CD4-positive, CD25-positive, alpha-beta regulatory T cell (primary cell): ENCODE measurements around the gene IGSF1. TPM values are rescaled to one million over a fixed set of nuclear protein-coding genes. Genes with fewer than 3 reads are reported as not detected.

Source experiments
- ATAC-seq, 2 donors: fragments of 150-1000 bp; cut with Tn5 transposase; one replicate each; pipeline ENCODE4 v1.10.0; 2021; ENCODE audit warnings: low read depth in 2 of 2, moderate number of reproducible peaks in 2 of 2, moderate library complexity in 1 of 2
- DNase-seq, 3 donors: peaks; one replicate each; pipeline versions ENCODE4 v3.0.0 to v3.0.0-alpha.2; 2012 to 2022; ENCODE audit warnings: mixed read lengths in 1 of 3
- H3K27ac ChIP-seq: one replicate; pipeline ENCODE4 v1.7.0; 2013; ENCODE audit warnings: mild to moderate bottlenecking, low read length; ENCODE audit not compliant: insufficient read depth, poor library complexity, severe bottlenecking
- H3K27me3 ChIP-seq: one replicate; pipeline ENCODE4 v1.7.0; 2013; ENCODE audit warnings: low read length; ENCODE audit not compliant: control insufficient read depth, insufficient read depth
- H3K36me3 ChIP-seq: one replicate; pipeline ENCODE4 v1.7.0; 2013; ENCODE audit warnings: mild to moderate bottlenecking, low read length, moderate library complexity; ENCODE audit not compliant: control insufficient read depth, insufficient read depth
- H3K4me1 ChIP-seq: 2 replicates; pipeline ENCODE4 v1.7.0; 2013; ENCODE audit warnings: mild to moderate bottlenecking, low read length; ENCODE audit not compliant: insufficient read depth, control insufficient read depth, poor library complexity, severe bottlenecking
- H3K4me3 ChIP-seq: one replicate; pipeline ENCODE4 v1.7.0; 2013; ENCODE audit warnings: low read depth, mild to moderate bottlenecking, low read length, moderate library complexity
- H3K9me3 ChIP-seq, 2 experiments: 1 replicate in 1 of 2; 2 replicates in 1 of 2; pipeline ENCODE4 v1.7.0; 2013; ENCODE audit warnings: low read length in 2 of 2, mild to moderate bottlenecking in 1 of 2, moderate library complexity in 1 of 2; ENCODE audit not compliant: control insufficient read depth in 2 of 2
- H3K27ac Mint-ChIP-seq, 3 donors: one replicate each; pipeline ENCODE4 v1.8.0; 2020 to 2022; ENCODE audit warnings: mild to moderate bottlenecking in 3 of 3, mixed read lengths in 3 of 3, moderate library complexity in 2 of 3
- H3K27me3 Mint-ChIP-seq: one replicate; pipeline ENCODE4 v1.8.0; 2022; ENCODE audit warnings: mild to moderate bottlenecking, mixed read lengths
- H3K36me3 Mint-ChIP-seq: one replicate; pipeline ENCODE4 v1.8.0; 2020; ENCODE audit warnings: mixed read lengths
- H3K4me1 Mint-ChIP-seq, 4 donors: one replicate each; pipeline ENCODE4 v1.8.0; 2020 to 2022; ENCODE audit warnings: mixed read lengths in 4 of 4, mild to moderate bottlenecking in 1 of 4
- H3K4me3 Mint-ChIP-seq, 4 donors: one replicate each; pipeline ENCODE4 v1.8.0; 2020 to 2022; ENCODE audit warnings: mild to moderate bottlenecking in 4 of 4, mixed read lengths in 4 of 4, moderate library complexity in 3 of 4
- H3K9me3 Mint-ChIP-seq, 7 donors: one replicate each; pipeline ENCODE4 v1.8.0; 2020 to 2022; ENCODE audit warnings: mixed read lengths in 7 of 7, mild to moderate bottlenecking in 3 of 7, moderate library complexity in 2 of 7
- polyA plus RNA-seq, 4 donors: library from polyadenylated mRNA; unstranded; fragments of 300-500 nt; fragmentation: Illumina TruSeq; gene quantifications; one replicate each; pipeline ENCODE4 v1.2.3, GENCODE V29; 2021
- total RNA-seq: library from RNA; stranded (reverse); gene quantifications from one replicate; pipeline ENCODE4 v1.2.3, GENCODE V29; 2022

The IGSF1 gene, protein sequence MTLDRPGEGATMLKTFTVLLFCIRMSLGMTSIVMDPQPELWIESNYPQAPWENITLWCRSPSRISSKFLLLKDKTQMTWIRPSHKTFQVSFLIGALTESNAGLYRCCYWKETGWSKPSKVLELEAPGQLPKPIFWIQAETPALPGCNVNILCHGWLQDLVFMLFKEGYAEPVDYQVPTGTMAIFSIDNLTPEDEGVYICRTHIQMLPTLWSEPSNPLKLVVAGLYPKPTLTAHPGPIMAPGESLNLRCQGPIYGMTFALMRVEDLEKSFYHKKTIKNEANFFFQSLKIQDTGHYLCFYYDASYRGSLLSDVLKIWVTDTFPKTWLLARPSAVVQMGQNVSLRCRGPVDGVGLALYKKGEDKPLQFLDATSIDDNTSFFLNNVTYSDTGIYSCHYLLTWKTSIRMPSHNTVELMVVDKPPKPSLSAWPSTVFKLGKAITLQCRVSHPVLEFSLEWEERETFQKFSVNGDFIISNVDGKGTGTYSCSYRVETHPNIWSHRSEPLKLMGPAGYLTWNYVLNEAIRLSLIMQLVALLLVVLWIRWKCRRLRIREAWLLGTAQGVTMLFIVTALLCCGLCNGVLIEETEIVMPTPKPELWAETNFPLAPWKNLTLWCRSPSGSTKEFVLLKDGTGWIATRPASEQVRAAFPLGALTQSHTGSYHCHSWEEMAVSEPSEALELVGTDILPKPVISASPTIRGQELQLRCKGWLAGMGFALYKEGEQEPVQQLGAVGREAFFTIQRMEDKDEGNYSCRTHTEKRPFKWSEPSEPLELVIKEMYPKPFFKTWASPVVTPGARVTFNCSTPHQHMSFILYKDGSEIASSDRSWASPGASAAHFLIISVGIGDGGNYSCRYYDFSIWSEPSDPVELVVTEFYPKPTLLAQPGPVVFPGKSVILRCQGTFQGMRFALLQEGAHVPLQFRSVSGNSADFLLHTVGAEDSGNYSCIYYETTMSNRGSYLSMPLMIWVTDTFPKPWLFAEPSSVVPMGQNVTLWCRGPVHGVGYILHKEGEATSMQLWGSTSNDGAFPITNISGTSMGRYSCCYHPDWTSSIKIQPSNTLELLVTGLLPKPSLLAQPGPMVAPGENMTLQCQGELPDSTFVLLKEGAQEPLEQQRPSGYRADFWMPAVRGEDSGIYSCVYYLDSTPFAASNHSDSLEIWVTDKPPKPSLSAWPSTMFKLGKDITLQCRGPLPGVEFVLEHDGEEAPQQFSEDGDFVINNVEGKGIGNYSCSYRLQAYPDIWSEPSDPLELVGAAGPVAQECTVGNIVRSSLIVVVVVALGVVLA (N-terminal part only)
- total RNA-seq (not detected), polyA plus RNA-seq (not detected)

DNA sequence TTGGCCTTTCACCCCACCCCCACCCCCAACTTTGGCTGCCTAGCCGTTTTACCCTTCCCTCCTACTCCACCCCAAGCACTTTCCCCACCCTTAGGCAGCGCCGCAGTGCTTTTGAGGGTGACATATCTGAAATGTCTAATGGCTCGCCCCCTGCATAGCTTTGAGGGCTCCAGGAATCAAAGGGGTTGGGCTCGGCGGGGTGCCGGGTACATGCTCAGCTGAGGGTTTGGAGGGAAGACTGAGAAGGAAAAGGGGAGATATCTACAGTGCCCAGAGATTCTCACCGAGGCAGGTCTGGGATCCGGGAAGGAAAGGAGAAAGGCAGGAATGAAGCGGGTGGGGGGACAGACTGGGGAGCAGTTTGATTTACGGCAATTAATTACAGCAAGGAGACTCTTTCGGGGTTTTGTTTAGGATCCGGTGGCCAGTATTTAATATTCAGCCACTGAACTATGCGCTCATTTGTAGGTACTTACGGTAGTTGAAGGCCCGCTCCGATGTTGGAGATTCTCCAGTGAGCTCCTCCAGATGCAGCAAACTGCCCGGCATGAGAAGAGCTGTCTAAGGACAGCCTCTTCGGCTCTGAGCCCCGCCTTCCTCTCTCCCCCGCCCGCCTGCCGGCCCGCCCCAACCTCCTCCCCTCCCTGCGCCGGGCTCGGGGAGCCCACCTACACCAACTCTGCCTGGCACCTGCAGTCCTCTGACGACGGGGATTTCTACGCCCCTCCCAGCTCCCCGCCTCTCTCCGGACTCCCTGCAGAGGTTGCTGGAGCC, at the start of gene IGSF1:
Gene IGSF1 (minus strand): TSS at position 569 of the 774 bp plus-strand sequence. CDS start 2,632 bp downstream, outside the sequence.
- Histone ChIP-seq H3K27ac (no peak within 1 kb of the TSS), H3K36me3 (no peaks in the 10 kb centered on the region), H3K4me1 (no peaks in the 10 kb centered on the region), H3K9me3 (no peaks in the 10 kb centered on the region), H3K27me3 (no peaks in the 10 kb centered on the region), H3K4me3 (no peak within 1 kb of the TSS)
- peaks cover 0 to 3% (median 0%) of the 10 kb centered on the region in 7 donors for H3K9me3 Mint-ChIP-seq
- H3K27ac Mint-ChIP-seq = no peak within 1 kb of the TSS
- H3K4me1 Mint-ChIP-seq = no peaks in the 10 kb centered on the region
- no peak within 1 kb of the TSS for H3K4me3 Mint-ChIP-seq
- H3K27me3 Mint-ChIP-seq = peaks cover 11% of the 10 kb centered on the region
- no peak for DNase-seq
- no peaks in the 10 kb centered on the region for H3K36me3 Mint-ChIP-seq
- ATAC-seq = no peak

DNA sequence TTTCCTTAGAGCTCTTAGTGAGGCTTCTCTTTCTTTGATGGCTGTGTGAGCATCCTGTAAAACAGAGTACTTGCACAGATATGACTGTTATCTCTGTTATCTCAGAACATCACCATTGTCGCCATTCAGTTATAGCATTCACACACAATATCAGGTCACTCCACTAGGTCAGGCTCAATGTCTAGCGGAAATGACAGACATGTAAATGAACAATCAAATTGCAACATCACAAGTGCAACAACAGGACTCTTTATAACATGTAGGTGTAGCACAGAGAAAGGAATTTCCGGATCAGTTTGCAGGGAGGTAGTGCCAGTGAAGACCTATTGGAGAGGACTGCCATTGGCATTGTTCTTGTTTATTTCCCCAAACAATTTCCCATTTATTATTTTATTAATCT, 43.2 kb upstream of the IGSF1 start:
- ATAC-seq = no peak
- DNase-seq = no peak
- Mint-ChIP-seq H3K36me3 (no peaks in the 10 kb centered on the region), H3K9me3 (peaks cover 0 to 1% (median 0%) of the 10 kb centered on the region in 7 donors), H3K4me3 (no peak overlapping the region), H3K4me1 (no peaks in the 10 kb centered on the region), H3K27ac (no peak overlapping the region), H3K27me3 (no peaks in the 10 kb centered on the region)
- Histone ChIP-seq H3K9me3 (no peaks in the 10 kb centered on the region), H3K27me3 (no peaks in the 10 kb centered on the region), H3K36me3 (no peaks in the 10 kb centered on the region), H3K4me3 (no peak overlapping the region), H3K4me1 (no peaks in the 10 kb centered on the region), H3K27ac (no peak overlapping the region)

DNA sequence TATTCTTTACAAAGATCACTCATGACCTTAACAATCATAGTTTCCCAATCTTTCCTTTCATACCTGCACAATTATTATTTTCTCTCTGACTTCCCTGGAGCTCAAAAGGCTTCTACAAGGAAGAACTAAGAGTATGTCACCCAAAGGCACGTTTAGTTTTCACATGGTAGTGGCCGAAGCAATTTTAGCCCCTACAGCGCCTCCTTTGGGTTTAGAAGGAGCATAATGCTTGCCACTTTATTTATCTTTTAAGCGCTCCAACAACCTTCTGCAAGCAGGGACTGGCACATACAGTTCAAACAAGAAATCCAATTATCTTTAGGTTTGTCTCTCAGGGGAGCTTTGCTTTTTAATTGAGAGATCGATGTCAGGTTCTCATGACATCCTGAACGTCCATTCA, 42.0 kb upstream of the IGSF1 start:
- H3K4me3 Mint-ChIP-seq = no peak overlapping the region
- Histone ChIP-seq H3K27me3 (no peaks in the 10 kb centered on the region), H3K27ac (no peak overlapping the region), H3K4me1 (no peaks in the 10 kb centered on the region), H3K4me3 (no peak overlapping the region), H3K9me3 (no peaks in the 10 kb centered on the region), H3K36me3 (no peaks in the 10 kb centered on the region)
- no peaks in the 10 kb centered on the region for H3K4me1 Mint-ChIP-seq
- ATAC-seq (no peak), DNase-seq (no peak)
- no peaks in the 10 kb centered on the region for H3K36me3 Mint-ChIP-seq
- peaks cover 0 to 5% (median 0%) of the 10 kb centered on the region in 7 donors for H3K9me3 Mint-ChIP-seq
- no peak overlapping the region for H3K27ac Mint-ChIP-seq
- no peaks in the 10 kb centered on the region for H3K27me3 Mint-ChIP-seq

DNA sequence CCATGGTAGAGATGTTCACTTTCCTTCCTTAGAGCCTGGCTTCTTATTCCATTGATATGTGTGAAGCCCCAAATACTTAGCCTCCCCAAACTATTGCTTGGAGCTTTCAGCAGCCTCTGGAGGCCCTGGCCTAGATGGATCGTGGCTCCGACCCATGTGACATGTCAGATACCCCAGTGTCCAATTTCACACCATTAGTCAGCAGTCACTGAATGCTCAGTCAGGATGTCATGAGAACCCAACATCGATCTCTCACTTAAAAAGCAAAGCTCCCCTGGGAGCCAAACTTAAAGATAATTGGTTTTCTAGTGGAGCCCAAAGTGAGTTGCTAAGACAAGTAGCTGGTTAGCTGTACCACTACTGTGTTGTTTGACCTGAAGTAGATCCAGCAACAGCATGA, 41.6 kb upstream of the IGSF1 start:
- no peak overlapping the region for H3K4me3 Mint-ChIP-seq
- Histone ChIP-seq H3K27me3 (no peaks in the 10 kb centered on the region), H3K4me1 (no peaks in the 10 kb centered on the region), H3K9me3 (no peaks in the 10 kb centered on the region), H3K27ac (no peak overlapping the region), H3K36me3 (no peaks in the 10 kb centered on the region), H3K4me3 (no peak overlapping the region)
- peaks cover 0 to 6% (median 0%) of the 10 kb centered on the region in 7 donors for H3K9me3 Mint-ChIP-seq
- no peaks in the 10 kb centered on the region for H3K4me1 Mint-ChIP-seq
- ATAC-seq (no peak), DNase-seq (no peak)
- H3K27me3 Mint-ChIP-seq = no peaks in the 10 kb centered on the region
- H3K27ac Mint-ChIP-seq = no peak overlapping the region
- no peaks in the 10 kb centered on the region for H3K36me3 Mint-ChIP-seq

DNA sequence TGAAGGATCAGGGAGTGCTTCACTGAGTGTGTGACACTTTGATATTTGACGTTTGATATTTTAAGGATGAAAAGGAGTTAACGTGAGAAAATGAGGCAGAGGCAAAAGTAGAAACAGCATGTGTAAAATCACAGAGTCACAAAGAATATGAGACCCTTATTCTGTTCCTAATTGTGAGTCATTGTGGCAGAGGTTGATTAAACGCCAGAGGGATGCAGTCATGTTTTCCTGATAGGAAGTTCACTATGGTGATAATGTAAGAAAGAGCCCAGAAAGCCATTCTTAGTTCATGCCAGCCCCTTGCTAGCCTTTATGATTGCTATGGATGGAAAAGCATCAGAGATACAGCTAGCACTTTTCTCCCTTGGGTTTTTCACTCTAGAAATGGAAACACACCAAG, 33.5 kb upstream of the IGSF1 start:
- no peaks in the 10 kb centered on the region for H3K9me3 ChIP-seq
- no peaks in the 10 kb centered on the region for H3K27me3 ChIP-seq
- H3K4me1 ChIP-seq = no peaks in the 10 kb centered on the region
- no peak overlapping the region for H3K27ac ChIP-seq
- Mint-ChIP-seq H3K27me3 (no peaks in the 10 kb centered on the region), H3K4me1 (no peaks in the 10 kb centered on the region), H3K4me3 (no peak overlapping the region), H3K9me3 (peaks cover 0 to 7% (median 0%) of the 10 kb centered on the region in 7 donors), H3K27ac (no peak overlapping the region), H3K36me3 (no peaks in the 10 kb centered on the region)
- DNase-seq (no peak), ATAC-seq (no peak)
- H3K36me3 ChIP-seq = no peaks in the 10 kb centered on the region
- no peak overlapping the region for H3K4me3 ChIP-seq

DNA sequence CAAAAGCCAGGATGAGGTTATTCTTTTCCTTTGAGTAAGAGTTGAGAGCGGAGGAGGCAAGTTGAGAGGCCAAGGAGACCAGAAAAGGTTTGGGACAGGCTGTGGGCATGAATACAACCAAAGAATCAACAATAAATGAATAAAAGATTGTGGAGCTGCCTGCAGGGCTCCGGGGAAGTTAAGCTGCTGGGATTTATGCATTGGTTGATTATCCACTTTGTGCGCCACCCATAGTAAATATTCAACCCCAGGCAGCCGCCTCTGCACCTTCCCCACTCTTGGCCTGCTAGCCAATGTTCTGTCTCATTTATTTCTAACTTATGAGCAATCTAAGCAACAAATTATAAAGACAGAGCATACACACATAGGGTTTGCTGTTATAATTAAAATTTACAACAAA, 28.2 kb upstream of the IGSF1 start:
- Mint-ChIP-seq H3K27ac (no peak overlapping the region), H3K4me1 (no peaks in the 10 kb centered on the region), H3K9me3 (peaks cover 0 to 1% (median 0%) of the 10 kb centered on the region in 7 donors), H3K36me3 (no peaks in the 10 kb centered on the region), H3K4me3 (no peak overlapping the region), H3K27me3 (no peaks in the 10 kb centered on the region)
- DNase-seq (no peak), ATAC-seq (no peak)
- no peak overlapping the region for H3K27ac ChIP-seq
- no peaks in the 10 kb centered on the region for H3K27me3 ChIP-seq
- no peaks in the 10 kb centered on the region for H3K9me3 ChIP-seq
- no peaks in the 10 kb centered on the region for H3K36me3 ChIP-seq
- H3K4me1 ChIP-seq = no peaks in the 10 kb centered on the region
- H3K4me3 ChIP-seq = no peak overlapping the region

DNA sequence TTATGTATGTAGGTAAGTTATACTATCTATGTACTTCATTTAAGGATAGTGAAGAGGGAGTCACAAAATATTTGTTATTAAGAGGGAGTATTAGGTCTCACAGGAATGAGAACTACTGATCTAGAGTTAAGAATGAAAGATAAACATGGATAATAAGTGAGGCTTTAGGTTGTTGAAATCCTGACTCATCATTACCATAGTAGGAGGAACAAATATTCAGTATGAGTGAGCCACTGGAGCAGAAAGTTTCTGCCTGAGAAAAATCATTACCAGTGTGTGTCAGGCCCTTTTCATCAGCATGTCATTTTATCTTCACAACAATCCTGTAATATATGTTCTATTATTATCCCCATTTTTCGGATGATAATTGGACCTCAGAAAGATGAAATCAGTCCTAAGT, 27.2 kb upstream of the IGSF1 start:
- no peaks in the 10 kb centered on the region for H3K4me1 ChIP-seq
- ATAC-seq = no peak
- Mint-ChIP-seq H3K4me3 (no peak overlapping the region), H3K27ac (no peak overlapping the region), H3K27me3 (no peaks in the 10 kb centered on the region), H3K36me3 (no peaks in the 10 kb centered on the region), H3K4me1 (no peaks in the 10 kb centered on the region), H3K9me3 (peaks cover 0 to 1% (median 0%) of the 10 kb centered on the region in 7 donors)
- no peak for DNase-seq
- H3K27ac ChIP-seq = no peak overlapping the region
- H3K4me3 ChIP-seq = no peak overlapping the region
- H3K36me3 ChIP-seq = no peaks in the 10 kb centered on the region
- H3K9me3 ChIP-seq = no peaks in the 10 kb centered on the region
- H3K27me3 ChIP-seq = no peaks in the 10 kb centered on the region
